GM18868 (cell line): ENCODE measurements around the gene ARHGAP6.

ENCODE experiments used
- ATAC-seq: cut with Tn5 transposase; IDR thresholded peaks from one replicate; pipeline ENCODE4 v1.9.1; 2021; ENCODE audit warnings: mild to moderate bottlenecking, moderate library complexity; ENCODE audit not compliant: unreplicated experiment

The ARHGAP6 gene

DNA sequence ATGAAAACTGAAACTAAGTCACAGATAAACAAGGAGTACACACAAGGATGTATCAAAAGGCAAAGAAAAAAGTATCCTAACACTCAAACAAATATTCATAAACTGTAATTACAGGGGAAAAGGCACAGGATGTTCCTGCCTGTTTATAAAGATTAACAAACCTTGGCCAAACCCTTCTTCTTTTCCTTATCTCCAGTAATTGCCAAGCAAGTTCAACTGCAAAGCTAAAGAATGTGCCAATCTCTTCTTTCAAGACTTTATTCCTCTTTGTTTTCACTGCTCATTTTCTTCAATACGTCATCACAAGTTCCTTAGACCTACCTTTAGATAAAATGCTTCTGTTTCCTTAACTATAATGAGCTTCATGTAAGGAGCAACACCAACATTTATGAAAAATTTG, 201.3 kb downstream of the ARHGAP6 start:
- ATAC-seq: no peak

DNA sequence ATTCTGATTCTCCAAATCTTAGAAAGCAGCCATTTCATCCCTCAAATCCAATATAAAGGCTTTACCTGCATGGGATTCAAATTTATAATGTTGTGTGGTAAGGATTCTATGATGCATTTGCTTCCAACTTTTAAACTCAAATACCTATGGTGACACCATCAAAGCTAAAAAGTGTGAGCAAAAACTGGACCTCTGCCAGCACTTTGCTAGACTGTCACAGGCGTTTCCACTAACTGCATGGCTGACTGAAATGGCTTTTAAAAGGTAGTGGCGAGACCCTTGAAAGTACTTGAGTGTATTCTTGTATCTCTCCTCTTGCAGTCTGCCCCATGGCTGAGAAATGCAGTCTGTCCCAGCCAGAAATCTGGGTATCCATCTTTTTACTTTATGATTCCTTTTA, 203.1 kb downstream of the ARHGAP6 start:
- ATAC-seq: no peak

DNA sequence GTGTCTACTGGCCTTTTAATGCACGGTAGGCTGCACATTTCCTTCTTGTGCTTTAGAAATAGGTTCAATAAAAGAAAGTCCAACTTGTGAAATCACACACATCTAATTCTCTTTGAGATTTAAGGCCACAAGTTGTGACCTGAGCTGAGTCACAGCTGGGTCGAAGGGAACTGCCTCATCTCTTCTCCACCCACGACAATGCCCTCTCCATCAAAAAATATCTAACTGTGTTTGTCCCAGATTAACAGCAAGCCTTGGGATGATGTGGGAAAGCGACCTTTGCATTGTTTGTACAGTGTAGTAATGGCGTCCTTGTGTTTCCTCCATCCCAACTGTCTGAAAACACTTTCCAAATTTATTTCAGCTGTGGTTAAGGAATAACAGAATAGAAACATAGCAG, 203.6 kb downstream of the ARHGAP6 start:
- no peak for ATAC-seq

DNA sequence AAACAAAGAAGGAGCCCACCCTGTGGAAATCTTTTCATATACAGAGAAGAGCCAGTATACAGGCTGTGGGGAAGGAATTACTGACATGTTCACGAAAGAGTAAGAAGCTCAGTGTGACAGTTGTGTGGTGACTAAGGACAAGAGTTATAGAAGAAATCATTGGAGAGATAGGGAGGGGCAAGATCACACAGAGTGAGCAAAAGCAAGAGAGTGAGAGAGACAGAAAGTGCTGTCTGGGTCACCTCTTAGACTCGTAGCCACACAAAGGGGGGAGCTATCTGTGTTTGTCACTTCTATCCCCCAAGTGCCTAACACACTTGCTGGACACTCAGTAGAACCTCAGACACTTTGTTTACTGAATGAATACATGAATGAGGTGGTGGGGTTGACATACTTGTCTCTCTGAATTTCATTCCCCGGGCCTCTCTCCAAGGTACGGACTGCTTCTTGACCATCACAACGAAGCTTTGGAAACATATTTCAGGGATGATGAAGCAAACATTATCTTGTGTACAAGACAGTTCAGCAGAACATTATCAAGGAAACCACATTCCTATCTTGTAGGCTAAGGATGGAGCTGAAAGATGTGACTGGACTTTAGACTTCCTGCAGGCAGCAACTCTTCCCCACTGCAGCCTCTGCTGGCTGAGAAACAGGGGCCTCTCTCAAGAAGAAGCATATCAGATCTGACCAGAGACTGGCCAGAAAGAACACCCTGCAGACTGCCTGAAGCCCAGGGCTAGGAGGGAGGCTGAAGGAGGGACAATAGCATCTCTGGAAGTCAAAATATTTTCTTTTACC, 204.3 kb downstream of the ARHGAP6 start:
- ATAC-seq: no peak

DNA sequence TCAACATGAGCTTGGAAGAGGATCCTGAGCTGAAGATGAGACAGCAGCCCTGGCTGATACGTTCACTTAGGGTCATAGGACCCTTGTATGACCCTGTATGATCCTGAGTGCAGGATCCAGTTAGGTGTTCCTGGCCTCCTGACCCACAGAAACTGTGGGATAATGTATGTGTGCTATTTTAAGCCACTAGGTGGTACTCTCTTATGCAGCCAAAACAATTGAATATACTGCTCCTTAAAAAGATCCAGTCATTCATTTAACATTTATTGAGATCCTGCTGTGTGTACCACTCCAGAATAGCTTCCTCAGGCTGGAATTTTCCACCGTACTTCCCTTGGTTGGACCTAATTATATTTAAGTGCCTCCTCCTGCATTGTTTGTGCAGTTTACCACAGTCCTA, 205.4 kb downstream of the ARHGAP6 start:
- no peak for ATAC-seq

DNA sequence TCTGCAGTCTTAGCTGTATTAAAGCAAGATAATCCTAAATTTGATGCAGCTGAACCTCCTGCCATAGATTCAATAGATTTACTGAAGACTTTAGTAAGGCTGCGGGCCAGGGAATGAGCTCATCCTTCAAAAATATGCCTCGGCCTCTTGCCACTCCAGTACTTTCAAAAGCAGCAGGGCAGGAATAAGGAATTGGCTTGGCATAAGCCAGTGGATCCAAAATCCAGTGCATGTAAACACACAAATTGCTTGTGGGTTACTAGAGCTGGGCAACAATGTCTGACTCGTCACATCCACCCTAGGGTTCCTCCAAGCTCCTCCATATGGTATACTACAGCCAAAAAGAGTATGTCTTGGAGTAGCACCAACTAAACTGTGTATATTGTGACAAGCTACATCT, 207.6 kb downstream of the ARHGAP6 start:
- ATAC-seq: no peak

DNA sequence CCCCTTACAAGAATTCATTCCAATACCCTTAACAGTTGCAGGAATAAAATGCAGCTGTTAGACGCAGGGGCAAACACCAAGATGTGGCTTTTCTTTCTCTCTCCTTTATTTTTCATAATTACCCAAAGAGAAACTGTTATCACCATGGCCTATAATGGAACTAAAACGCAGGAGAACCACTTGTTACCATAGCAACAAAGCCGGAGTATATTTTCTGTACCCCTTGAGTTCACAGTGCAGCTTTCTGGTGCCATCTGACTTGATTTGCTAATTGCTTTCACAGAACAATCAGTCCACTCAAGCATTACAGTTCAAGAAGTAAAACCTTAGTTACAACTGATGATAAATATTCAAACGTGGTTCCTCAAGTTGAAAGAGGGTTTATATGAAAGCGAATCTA, 214.6 kb downstream of the ARHGAP6 start:
- no peak for ATAC-seq

DNA sequence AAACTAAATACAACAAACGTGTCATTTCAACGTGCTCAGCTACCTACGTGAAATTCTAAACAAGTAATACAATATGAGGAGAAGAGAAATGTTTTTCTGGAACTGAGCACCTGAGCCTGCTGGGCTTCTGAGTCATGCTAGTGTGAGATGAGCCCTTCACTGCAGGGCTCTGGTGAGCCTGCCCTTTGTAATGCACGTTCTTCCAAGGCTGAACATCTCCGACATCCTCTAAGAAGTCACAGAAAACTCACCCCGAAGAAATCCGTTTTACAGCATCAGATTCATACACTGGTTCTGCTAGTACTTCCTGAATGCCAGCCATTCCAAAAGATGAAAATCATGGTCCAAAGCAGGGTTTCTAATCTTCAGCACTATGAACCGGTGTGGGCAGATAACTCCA, 215.4 kb downstream of the ARHGAP6 start:
- ATAC-seq: no peak

DNA sequence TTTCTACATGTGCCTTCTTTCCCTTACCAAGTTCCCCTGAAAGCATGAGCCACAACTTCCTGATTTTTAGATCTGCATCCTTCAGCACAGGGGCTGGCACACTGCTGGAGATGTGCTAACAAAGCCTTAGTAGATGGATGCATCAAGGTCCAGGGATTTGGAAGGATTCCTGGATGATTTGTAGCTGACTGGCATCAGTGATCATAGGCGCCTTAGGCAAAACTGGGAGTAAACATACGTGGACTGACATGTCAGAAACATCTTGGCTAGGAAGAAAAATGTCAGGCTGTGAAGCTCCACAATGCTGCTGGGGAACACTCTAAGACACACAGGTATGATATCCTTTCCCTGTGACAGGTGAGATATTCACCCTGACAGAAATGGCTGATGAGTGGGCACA, 216.1 kb downstream of the ARHGAP6 start:
- no peak for ATAC-seq

DNA sequence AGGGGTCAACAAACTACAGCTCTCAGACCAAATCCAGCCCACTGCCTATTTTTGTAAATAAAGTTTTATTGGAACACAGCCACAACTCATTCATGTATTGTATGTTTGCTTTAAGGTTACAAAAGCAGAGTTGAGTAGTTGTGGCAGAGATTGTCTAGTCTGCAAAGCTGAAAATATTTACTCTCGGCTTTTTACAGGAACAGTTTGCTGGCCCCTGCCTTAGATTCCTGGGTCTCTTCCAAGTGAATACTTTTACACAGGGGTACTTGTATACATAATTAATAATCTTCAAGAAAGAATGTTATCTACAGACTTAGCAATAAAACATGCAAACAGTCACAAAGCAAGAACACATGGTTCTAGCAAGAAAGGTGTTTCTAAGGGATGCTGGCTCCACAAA, 218.3 kb downstream of the ARHGAP6 start:
- ATAC-seq: no peak

DNA sequence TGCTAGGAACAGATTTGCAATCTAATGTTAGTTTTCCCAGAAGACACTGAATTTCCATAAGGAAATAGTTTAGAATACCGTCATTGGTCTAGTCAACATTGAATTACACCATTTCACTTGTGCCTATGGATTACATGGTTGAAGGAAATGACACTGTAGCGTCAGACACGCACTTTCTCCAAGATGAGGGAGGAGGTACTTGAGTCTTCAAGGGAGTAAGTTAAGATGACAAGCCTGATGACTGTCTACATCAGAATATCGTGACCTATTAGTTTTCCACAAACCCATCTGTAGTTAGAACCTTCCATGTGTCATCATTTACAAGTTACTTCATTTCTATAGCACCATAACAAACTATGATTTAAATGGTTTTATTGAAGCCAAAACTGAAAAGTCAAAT, 218.8 kb downstream of the ARHGAP6 start:
- ATAC-seq: no peak

DNA sequence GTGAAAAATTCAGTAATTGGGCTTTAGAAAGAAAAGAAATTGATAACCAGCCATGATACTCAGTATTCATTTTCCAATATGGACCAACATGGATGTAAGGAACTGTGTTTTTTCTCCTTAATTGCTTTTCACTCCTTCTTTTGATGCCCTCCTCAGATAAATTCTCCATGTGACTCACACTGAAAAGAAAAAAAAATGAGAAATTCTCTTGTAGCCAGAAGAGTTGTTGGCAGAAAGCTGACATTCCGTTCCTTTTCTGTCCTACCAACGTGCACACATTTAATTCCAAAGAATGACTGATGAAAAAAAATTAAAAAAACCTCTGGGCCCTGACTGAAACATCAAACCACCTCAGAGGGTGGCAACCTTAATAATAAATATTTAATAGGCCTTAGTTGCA, 219.4 kb downstream of the ARHGAP6 start:
- ATAC-seq: no peak

DNA sequence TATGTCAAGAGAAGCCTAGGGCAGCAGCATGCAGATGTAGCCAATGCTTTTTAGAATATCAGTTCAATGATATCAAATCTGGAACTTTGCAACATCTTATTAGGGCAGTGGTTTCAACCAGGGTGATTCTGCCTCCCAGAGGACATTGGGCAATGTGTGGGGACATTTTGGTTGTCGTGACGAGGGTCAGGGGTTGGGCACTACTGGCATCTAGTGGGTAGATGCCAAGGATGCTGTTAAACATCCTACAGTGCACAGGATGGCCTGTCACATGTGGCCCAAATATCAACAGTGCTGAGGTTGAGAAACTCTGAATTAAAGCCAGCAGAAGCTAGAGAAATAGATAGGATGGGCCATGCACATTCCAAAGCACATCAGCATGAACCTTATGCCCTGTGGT, 220.2 kb downstream of the ARHGAP6 start:
- no peak for ATAC-seq

DNA sequence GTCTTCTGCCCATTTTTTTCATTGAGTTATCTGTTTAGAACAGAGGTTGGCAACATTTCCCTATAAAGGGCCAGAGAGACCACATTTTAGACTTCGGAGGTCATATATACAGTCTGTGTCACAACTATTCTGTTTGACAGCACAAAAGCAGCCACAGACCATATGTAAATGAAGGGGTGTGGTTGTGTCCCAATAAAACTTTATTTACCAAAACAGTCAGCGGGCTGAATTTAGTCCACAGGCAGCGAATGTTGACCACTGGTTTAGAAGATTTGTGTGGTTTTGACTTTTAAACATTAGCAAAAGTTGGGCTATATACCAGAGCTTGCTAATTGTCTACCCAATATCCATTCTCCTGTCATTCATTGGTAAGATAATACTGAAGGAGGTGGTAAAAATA, 221.7 kb downstream of the ARHGAP6 start:
- no peak for ATAC-seq

DNA sequence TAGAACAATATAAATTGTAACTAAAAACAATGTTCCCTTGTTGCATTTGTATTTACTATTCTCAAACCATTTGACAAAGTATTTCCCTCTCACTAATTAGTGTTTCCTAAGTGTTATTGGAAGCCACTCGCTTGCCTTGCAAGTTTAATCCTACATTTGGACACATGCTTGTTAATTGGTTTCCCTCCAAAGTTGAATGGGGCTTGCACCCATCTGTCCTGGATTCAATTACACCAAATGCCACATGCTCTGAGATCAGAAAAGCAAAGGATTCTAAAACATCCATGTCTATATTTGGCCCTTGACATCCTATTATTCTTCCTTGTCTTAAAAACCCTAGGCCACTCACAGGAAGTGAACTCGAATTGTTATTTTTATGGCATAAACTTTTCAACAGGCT, 225.9 kb downstream of the ARHGAP6 start:
- ATAC-seq: no peak

DNA sequence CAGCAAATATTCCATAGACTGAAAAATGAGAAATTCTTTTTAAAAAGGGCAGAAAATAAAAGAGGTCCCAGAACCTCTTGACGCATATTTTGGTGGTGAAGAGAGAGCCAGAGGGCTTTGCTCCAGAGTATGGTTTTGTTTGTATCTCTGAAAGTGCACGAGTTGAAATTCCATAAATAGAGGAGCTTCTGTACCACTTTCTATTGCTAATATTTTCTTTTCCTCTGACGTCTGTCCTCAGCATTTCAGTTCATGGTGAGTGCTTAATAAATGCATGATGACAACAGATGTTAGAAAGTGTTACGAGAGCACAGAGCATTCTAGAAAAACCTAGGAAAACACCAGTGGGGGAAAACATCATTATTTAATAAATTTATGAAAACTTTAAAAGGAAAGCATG, 227.0 kb downstream of the ARHGAP6 start:
- no peak for ATAC-seq

DNA sequence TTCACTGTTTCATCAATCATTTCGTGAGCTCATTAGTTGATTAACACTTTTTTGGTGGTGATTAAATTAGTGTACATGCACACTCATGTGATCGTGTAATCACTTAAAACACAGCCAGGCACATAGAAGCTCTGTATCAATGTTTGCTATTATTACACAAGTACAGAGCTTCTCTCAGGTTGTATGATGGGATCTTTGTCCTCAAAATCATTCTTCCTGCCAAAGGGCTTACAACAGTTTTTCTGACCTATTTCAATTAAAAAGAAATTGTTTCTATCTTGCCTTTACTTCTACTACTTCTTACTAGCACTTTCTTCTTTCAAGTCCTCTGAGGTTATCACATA, 227.4 kb downstream of the ARHGAP6 start:
- no peak for ATAC-seq

DNA sequence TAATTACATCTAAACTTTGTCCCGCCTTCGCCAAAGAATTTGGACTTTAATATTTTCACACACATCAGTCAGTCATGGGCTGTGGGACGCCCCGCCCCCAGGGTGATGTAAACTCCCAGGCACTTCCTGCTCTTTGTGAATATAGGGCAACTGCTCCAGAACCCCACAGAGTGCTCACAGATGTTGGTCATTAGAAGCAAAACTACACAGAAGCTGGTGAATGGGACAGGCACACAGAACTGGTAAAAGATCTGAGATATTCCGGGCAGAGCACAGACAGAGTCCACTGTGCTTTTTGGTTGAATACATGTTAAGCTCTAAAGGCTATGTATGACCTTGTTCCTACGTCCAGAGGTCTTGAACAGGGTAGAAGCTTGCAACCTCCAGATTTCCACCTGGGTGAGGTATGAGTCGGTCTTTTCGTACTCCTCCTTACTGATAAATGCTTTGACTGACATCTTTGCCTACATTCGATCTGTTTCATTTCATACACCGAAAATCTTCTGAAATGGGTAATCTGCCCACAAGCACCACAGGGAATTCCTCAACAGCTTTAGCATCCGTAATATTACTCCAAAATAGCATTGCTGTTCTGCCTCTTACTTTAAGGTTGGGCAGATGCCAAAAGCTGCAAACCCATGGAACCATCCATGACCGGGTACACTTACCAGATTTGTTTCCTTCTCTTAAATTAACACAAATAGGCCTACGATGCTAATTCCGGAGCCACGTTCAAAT, 227.9 kb downstream of the ARHGAP6 start:
- ATAC-seq: no peak

DNA sequence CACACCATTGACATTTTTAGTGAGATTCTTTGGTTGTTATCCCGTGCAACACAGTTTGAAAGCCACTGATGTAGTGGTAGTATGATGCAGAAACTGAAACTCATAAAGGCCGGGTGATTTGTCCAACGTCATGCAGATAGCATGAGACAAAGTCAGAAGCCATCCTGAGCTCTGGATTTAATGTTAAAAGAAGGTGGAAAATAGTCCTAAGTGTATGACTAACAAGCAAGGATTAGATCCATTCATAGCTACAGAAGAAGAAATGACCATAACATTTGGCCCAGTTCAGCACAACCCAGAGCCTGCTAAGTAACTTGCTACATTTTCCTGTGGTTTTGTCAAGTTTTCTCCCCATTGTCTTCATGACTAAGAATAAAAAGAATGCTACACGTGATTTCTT, 230.2 kb downstream of the ARHGAP6 start:
- ATAC-seq: no peak

DNA sequence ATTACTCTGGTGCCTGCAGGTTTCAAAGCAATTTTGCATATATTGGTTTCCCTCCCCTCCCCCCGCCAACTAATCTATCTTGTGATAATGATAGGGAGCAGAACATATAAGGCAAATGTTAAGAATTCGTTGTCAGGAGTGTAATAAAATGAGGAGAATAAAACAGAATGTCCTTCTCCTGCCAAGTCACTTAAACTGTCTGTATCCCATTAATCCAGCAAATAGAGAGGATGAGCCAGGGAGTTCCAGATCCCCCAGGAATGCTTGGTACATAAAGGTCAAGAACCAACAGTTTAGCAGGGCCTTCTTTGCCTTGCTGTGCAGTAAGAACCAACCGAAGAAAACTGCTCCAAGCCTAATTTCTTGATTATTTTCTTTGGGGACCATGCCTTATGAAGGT, 231.1 kb downstream of the ARHGAP6 start:
- no peak for ATAC-seq

DNA sequence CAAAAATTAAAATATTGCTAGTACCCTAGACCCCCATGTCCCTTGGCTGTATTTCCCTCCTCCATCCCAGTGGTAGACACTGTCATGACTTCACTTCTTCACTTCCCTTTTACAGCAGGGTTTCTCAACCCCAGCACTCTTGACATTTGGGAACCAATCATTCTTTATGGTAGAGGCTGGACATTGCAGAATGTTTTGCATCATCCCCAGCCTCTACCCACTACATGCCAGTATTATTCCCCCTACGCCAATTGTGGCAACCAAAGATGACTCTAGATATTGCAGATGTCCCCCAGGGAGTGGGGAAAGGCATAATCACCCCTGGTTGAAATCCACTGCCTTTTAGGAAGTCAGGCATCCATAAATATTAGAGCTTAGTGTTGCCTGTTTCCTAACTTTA, 233.9 kb downstream of the ARHGAP6 start:
- no peak for ATAC-seq

DNA sequence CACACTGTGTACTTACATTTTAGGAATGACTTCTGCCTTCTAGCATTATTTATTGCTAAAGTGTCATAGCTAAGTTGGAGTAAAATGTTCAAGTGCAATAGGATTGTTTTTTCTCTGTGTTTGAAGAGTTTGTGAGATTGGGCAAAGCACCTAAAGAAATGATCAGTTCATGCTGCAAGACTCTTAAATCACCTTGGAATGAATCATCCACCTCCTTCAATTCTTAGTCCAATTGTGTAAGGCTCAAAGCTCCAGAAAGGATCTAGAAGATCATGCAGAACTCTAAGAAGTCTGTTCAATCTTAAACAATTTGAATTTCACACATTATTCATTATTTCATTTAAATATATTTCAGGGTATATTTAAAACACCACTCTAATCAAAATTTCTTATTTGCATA, 235.4 kb downstream of the ARHGAP6 start:
- no peak for ATAC-seq
